ENCODE results near the gene SPIN1.

- TF ChIP-seq CTCF (conservative IDR thresholded peaks at IDR 0.05; ENCODE audit: low read length) (no peak), EZH2phosphoT487 (IDR thresholded peaks at IDR 0.05; ENCODE audit: borderline replicate concordance, low read depth, low read length) (no peak)
These were observed 25.6 kb upstream of the SPIN1 start for GRCh38 chr9:88362681-88363080.
